ENCODE data around the gene CYP26A1. TPM values are rescaled to one million over a fixed set of nuclear protein-coding genes. Genes with fewer than 3 reads are reported as not detected.

Gene CYP26A1
- total and polyA plus RNA-seq, 2 experiments from 2014 or later: 1.2 to 1.8 TPM

DNA sequence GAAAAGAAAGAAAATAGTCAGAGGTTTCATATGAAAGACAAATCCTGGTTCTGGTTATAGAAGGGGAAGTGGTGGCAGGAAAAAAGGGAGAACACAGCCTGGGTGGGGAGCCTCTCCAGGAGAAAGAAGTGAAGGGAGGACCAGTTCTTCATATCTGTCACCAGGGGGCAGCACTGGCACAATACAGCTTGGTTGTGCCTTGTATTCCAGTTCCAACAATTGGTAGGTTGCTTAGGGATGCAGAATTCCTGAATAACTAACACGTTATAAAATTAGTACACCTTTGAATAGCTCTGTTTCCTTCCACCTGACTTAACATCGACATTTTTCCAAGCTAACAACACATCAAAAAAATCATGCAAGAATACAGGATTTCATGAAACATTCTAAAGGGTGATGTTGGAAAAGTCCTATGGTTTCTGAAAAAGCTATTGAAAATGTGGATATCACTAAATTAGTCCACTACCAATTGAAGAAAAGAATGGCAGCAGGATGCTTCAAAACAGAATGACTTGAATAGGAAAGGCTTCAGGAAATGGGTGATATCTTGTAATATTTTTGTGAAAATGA, 52.9 kb downstream of the CYP26A1 start:
- H3K4me3 ChIP-seq: no peak overlapping the region
- no peaks in the 10 kb centered on the region for H3K4me1 Mint-ChIP-seq
- H3K79me2 ChIP-seq (replicated peaks; ENCODE audit: insufficient read depth): no peaks in the 10 kb centered on the region
- TF ChIP-seq STAT1 (IDR thresholded peaks at IDR 0.05; ENCODE audit: unreplicated experiment) (no peak), ZNF114 (CRISPR knock-in tag; IDR thresholded peaks at IDR 0.05) (no peak), POLR2AphosphoS5 (IDR thresholded peaks at IDR 0.05; ENCODE audit: low read depth) (no peak), EZH2phosphoT487 (IDR thresholded peaks at IDR 0.05; ENCODE audit: unreplicated experiment) (no peak), CREB1 (CRISPR knock-in tag; IDR thresholded peaks at IDR 0.05; ENCODE audit: low read depth) (no peak), EZH2 (IDR thresholded peaks at IDR 0.05; ENCODE audit: low read depth, unreplicated experiment) (no peak)
- TF ChIP-seq, protein P1, sequence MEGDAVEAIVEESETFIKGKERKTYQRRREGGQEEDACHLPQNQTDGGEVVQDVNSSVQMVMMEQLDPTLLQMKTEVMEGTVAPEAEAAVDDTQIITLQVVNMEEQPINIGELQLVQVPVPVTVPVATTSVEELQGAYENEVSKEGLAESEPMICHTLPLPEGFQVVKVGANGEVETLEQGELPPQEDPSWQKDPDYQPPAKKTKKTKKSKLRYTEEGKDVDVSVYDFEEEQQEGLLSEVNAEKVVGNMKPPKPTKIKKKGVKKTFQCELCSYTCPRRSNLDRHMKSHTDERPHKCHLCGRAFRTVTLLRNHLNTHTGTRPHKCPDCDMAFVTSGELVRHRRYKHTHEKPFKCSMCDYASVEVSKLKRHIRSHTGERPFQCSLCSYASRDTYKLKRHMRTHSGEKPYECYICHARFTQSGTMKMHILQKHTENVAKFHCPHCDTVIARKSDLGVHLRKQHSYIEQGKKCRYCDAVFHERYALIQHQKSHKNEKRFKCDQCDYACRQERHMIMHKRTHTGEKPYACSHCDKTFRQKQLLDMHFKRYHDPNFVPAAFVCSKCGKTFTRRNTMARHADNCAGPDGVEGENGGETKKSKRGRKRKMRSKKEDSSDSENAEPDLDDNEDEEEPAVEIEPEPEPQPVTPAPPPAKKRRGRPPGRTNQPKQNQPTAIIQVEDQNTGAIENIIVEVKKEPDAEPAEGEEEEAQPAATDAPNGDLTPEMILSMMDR (conservative IDR thresholded peaks at IDR 0.05; ENCODE audit: low read depth in 2 of 2): peak; percentile 73 to 82
- H3F3A ChIP-seq (replicated peaks; ENCODE audit: low read depth): no peaks in the 10 kb centered on the region
- H3K9me3 Mint-ChIP-seq: peaks cover 43% of the 10 kb centered on the region
- H3K4me1 ChIP-seq (ENCODE audit: insufficient read depth): no peaks in the 10 kb centered on the region
- H3K27ac ChIP-seq (ENCODE audit: low read depth): no peak overlapping the region
- H3K27me3 ChIP-seq (ENCODE audit: insufficient read depth): no peaks in the 10 kb centered on the region
- H3K36me3 Mint-ChIP-seq (ENCODE audit: low read depth): peaks cover 39% of the 10 kb centered on the region
- H3K27me3 Mint-ChIP-seq (ENCODE audit: insufficient read depth, low read depth, poor library complexity): peaks cover 6% of the 10 kb centered on the region
- no peak overlapping the region for H3K27ac Mint-ChIP-seq
- no peak overlapping the region for H3K4me2 ChIP-seq
- 0 out of 2 replicates have a peak, but pooled peaks cover 10% of the 10 kb centered on the region for H3K9me2 ChIP-seq (ENCODE audit: insufficient read depth)
- H3K36me3 ChIP-seq (ENCODE audit: insufficient read depth): peaks cover 3% of the 10 kb centered on the region; the same call in 1 of the 2 replicates
- no peak overlapping the region for H2AFZ ChIP-seq
- DNase-seq (ENCODE audit: low spot score): peak; percentile 56
- H3K4me3 Mint-ChIP-seq: no peak overlapping the region
- no peak for ATAC-seq
- H4K20me1 ChIP-seq (replicated peaks; ENCODE audit: insufficient read depth): no peaks in the 10 kb centered on the region

Other genes with a start within 250 kb of the CYP26A1 start
- gene EXOC6, start 225.4 kb upstream of the CYP26A1 start, total RNA-seq (2014; rRNA removed; shearing (Covaris generic)): 5.0 and 6.6 TPM in 2 replicates
- 4.6 and 6.0 TPM in 2 replicates for gene EXOC6, start 225.4 kb upstream of the CYP26A1 start, polyA plus RNA-seq (2016; fragmentation: Nextera tagmentation; extraction: Ambion mirVana)
- 0.24 TPM in 1 of 2 replicates, not detected in the other for gene CYP26C1, start 13.1 kb upstream of the CYP26A1 start, total RNA-seq (2014; rRNA removed; shearing (Covaris generic))
- gene CYP26C1, start 13.1 kb upstream of the CYP26A1 start, polyA plus RNA-seq (2016; fragmentation: Nextera tagmentation; extraction: Ambion mirVana): not detected in 2 replicates

All from GM23338 (cell line).